ENCODE measurements around the gene ATP5F1E.

ATP5F1E gene

GRCh38 chr20:59064214-59064722 is 32.1 kb upstream of the ATP5F1E start:
- H3K36me3 ChIP-seq (ENCODE audit: control insufficient read depth in 5 of 5, insufficient read depth in 5 of 5, low read length in 5 of 5), result no peaks in the 10 kb centered on the region
- peaks cover 0 to 14% (median 0%) of the 10 kb centered on the region in 5 donors for H3K4me1 ChIP-seq (ENCODE audit: control insufficient read depth in 5 of 5, insufficient read depth in 5 of 5, low read length in 5 of 5)
- no peaks in the 10 kb centered on the region for H3K9me3 ChIP-seq (ENCODE audit: control insufficient read depth in 5 of 5, low read length in 5 of 5)
- H3K9ac ChIP-seq (ENCODE audit: low read length in 5 of 5), result no peak overlapping the region
- H3K4me3 ChIP-seq (ENCODE audit: low read depth in 1 of 5, low read length in 5 of 5), result no peak overlapping the region
- H3K27me3 ChIP-seq (ENCODE audit: control insufficient read depth in 5 of 5, insufficient read depth in 4 of 5, low read length in 5 of 5), result peaks cover 0 to 5% (median 0%) of the 10 kb centered on the region in 5 donors
- no peak overlapping the region for H3K27ac ChIP-seq (ENCODE audit: low read depth, low read length)

DNA sequence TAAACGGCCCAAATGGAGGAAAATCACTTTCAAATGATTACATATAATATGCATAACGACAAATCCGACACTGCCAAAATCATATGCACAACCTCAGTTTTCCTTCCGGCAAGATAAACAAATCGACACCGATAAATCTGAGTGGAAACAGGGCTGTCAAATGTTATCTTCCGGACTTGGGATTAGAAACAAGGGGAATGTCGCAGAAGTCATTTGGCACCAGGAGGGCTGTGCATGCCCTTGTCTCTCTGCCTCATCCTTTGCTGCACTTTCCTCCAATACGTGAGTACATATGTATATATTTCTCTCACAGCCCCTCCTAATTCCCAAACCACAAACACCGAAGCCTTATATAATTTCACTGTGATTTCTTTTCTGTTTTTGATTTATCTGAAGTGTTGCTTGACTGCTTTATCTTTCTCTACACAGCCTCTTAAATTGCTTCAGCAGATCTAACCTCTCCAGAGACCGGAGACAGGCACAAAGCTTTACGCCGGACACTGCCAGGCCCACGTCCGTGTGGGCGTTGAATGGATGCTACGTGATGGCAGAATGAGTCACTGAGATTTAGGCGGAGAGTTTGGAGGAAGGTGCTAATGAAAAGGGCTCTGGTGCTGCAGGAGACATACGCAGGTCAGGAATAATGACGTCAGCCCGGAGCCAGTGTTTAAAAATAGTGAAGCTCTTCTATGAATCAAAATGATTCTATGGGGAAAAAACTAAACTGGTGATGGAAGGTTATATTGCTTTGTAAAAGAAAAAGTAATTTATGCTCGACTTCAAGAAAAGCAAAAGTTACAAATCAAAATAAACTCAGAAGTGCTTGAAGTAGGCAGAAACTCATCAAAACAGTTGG is 31.5 kb upstream of the ATP5F1E start:
- H3K4me1 ChIP-seq (ENCODE audit: control insufficient read depth in 5 of 5, insufficient read depth in 5 of 5, low read length in 5 of 5), result peaks cover 0 to 11% (median 0%) of the 10 kb centered on the region in 5 donors
- H3K27me3 ChIP-seq (ENCODE audit: control insufficient read depth in 5 of 5, insufficient read depth in 4 of 5, low read length in 5 of 5), result peaks cover 0 to 5% (median 0%) of the 10 kb centered on the region in 5 donors
- peak overlapping the region in 1 of 5 donors; percentile 23 for H3K9ac ChIP-seq (ENCODE audit: low read length in 5 of 5)
- peak overlapping the region in 1 of 5 donors; percentile 28 for H3K4me3 ChIP-seq (ENCODE audit: low read depth in 1 of 5, low read length in 5 of 5)
- H3K36me3 ChIP-seq (ENCODE audit: control insufficient read depth in 5 of 5, insufficient read depth in 5 of 5, low read length in 5 of 5), result no peaks in the 10 kb centered on the region
- H3K9me3 ChIP-seq (ENCODE audit: control insufficient read depth in 5 of 5, low read length in 5 of 5), result no peaks in the 10 kb centered on the region
- H3K27ac ChIP-seq (ENCODE audit: low read depth, low read length), result peak overlapping the region; percentile 3

GRCh38 chr20:59062081-59062480 is 29.9 kb upstream of the ATP5F1E start:
- H3K27ac ChIP-seq (ENCODE audit: low read depth, low read length), result no peak overlapping the region
- H3K4me1 ChIP-seq (ENCODE audit: control insufficient read depth in 5 of 5, insufficient read depth in 5 of 5, low read length in 5 of 5), result peaks cover 0 to 7% (median 0%) of the 10 kb centered on the region in 5 donors
- H3K9ac ChIP-seq (ENCODE audit: low read length in 5 of 5), result no peak overlapping the region
- no peaks in the 10 kb centered on the region for H3K9me3 ChIP-seq (ENCODE audit: control insufficient read depth in 5 of 5, low read length in 5 of 5)
- H3K4me3 ChIP-seq (ENCODE audit: low read depth in 1 of 5, low read length in 5 of 5), result no peak overlapping the region
- H3K36me3 ChIP-seq (ENCODE audit: control insufficient read depth in 5 of 5, insufficient read depth in 5 of 5, low read length in 5 of 5), result no peaks in the 10 kb centered on the region
- H3K27me3 ChIP-seq (ENCODE audit: control insufficient read depth in 5 of 5, insufficient read depth in 4 of 5, low read length in 5 of 5), result peaks cover 0 to 5% (median 0%) of the 10 kb centered on the region in 5 donors

DNA sequence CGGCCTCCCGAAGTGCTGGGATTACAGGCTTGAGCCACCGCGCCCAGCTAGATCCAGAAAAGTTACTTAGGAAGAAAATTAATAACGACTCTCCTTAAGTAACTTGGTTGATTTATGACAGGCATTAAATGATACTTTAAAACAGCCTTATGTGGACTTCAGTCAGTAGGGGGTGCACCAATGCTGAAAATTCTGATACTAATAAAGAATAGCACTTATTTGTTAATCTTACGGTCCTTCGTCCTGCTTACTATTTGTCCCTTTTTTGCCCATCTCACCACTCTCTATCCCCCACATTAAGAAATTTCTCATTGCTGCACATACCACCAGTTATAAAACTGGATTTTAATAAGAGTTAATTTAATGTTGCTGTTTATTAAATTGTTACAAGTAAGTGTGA is 23.2 kb upstream of the ATP5F1E start:
- H3K27me3 ChIP-seq (ENCODE audit: control insufficient read depth in 5 of 5, insufficient read depth in 4 of 5, low read length in 5 of 5), result no peaks in the 10 kb centered on the region

GRCh38 chr20:59051666-59052185 is 19.6 kb upstream of the ATP5F1E start:
- Histone ChIP-seq H3K4me1 (ENCODE audit: control insufficient read depth in 5 of 5, insufficient read depth in 5 of 5, low read length in 5 of 5) (peaks cover 0 to 27% (median 15%) of the 10 kb centered on the region in 5 donors), H3K9ac (ENCODE audit: low read length in 5 of 5) (no peak overlapping the region), H3K4me3 (ENCODE audit: low read depth in 1 of 5, low read length in 5 of 5) (no peak overlapping the region), H3K27me3 (ENCODE audit: control insufficient read depth in 5 of 5, insufficient read depth in 4 of 5, low read length in 5 of 5) (no peaks in the 10 kb centered on the region), H3K36me3 (ENCODE audit: control insufficient read depth in 5 of 5, insufficient read depth in 5 of 5, low read length in 5 of 5) (no peaks in the 10 kb centered on the region), H3K9me3 (ENCODE audit: control insufficient read depth in 5 of 5, low read length in 5 of 5) (no peaks in the 10 kb centered on the region), H3K27ac (ENCODE audit: low read depth, low read length) (no peak overlapping the region)

More for the DNA sequence above, 23.2 kb upstream of the ATP5F1E start:
- Histone ChIP-seq H3K4me1 (ENCODE audit: control insufficient read depth in 5 of 5, insufficient read depth in 5 of 5, low read length in 5 of 5) (no peaks in the 10 kb centered on the region), H3K9ac (ENCODE audit: low read length in 5 of 5) (no peak overlapping the region), H3K27ac (ENCODE audit: low read depth, low read length) (no peak overlapping the region), H3K4me3 (ENCODE audit: low read depth in 1 of 5, low read length in 5 of 5) (no peak overlapping the region), H3K36me3 (ENCODE audit: control insufficient read depth in 5 of 5, insufficient read depth in 5 of 5, low read length in 5 of 5) (no peaks in the 10 kb centered on the region), H3K9me3 (ENCODE audit: control insufficient read depth in 5 of 5, low read length in 5 of 5) (no peaks in the 10 kb centered on the region)

GRCh38 chr20:59050437-59050836 is 18.3 kb upstream of the ATP5F1E start:
- H3K4me1 ChIP-seq (ENCODE audit: control insufficient read depth in 5 of 5, insufficient read depth in 5 of 5, low read length in 5 of 5), result peaks cover 0 to 27% (median 15%) of the 10 kb centered on the region in 5 donors
- H3K9ac ChIP-seq (ENCODE audit: low read length in 5 of 5), result no peak overlapping the region

DNA sequence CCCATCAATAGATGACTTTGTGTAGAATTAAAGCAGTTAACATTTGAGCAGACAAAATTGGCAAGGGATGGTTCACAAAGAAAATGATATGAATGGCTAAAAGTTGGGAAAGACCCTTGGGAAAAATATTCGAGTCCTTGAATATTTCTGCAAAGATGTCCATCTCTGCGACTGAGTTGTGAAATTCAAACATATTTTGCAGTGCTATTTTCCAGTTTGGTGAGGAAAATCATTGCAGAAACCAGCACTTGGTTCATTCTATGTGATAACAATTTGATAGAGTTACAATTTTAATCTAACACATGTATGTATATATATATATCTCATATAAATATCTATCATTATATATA is 16.5 kb upstream of the ATP5F1E start:
- Histone ChIP-seq H3K36me3 (ENCODE audit: control insufficient read depth in 5 of 5, insufficient read depth in 5 of 5, low read length in 5 of 5) (no peaks in the 10 kb centered on the region), H3K27ac (ENCODE audit: low read depth, low read length) (peak overlapping the region; percentile 56), H3K4me3 (ENCODE audit: low read depth in 1 of 5, low read length in 5 of 5) (no peak overlapping the region), H3K4me1 (ENCODE audit: control insufficient read depth in 5 of 5, insufficient read depth in 5 of 5, low read length in 5 of 5) (peaks cover 0 to 28% (median 15%) of the 10 kb centered on the region in 5 donors), H3K9ac (ENCODE audit: low read length in 5 of 5) (no peak overlapping the region), H3K9me3 (ENCODE audit: control insufficient read depth in 5 of 5, low read length in 5 of 5) (no peaks in the 10 kb centered on the region), H3K27me3 (ENCODE audit: control insufficient read depth in 5 of 5, insufficient read depth in 4 of 5, low read length in 5 of 5) (no peaks in the 10 kb centered on the region)

More at GRCh38 chr20:59050437-59050836, 18.3 kb upstream of the ATP5F1E start:
- no peaks in the 10 kb centered on the region for H3K9me3 ChIP-seq (ENCODE audit: control insufficient read depth in 5 of 5, low read length in 5 of 5)
- H3K4me3 ChIP-seq (ENCODE audit: low read depth in 1 of 5, low read length in 5 of 5), result no peak overlapping the region
- H3K27ac ChIP-seq (ENCODE audit: low read depth, low read length), result no peak overlapping the region
- H3K36me3 ChIP-seq (ENCODE audit: control insufficient read depth in 5 of 5, insufficient read depth in 5 of 5, low read length in 5 of 5), result no peaks in the 10 kb centered on the region
- no peaks in the 10 kb centered on the region for H3K27me3 ChIP-seq (ENCODE audit: control insufficient read depth in 5 of 5, insufficient read depth in 4 of 5, low read length in 5 of 5)

DNA sequence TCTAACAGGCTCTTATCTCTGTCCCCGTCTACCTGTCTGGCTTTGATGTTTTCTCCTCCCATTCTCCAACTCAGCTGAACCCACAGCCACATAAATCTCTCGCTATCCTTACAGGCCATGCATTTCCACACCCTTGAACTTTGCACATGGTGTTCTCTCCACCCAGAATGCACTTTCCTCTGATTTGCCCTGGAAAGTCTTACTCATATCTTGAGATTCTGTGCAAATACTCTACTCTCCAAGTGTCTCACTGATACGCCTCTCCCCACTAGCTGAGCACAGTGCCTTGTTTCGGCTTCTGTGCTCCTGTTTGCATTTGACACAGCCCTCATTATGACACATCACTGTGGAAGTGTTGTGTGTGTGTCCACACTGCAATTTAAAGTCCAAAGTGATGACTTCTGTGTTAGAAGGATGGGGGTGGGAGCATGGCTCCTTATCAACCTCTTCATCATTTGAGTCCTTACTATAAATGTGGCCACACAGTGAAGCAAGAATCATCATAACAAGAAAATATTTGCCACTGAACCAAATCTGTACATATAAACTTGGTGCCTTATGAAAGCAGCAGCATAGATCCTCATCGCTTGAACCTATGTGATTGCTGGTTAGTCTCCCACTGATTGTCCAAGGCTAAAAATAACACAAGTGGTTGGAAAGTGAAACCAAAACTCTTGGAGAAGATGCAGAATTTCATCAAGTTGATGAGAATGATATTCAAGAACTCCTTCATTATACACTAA is 16.0 kb upstream of the ATP5F1E start:
- Histone ChIP-seq H3K27ac (ENCODE audit: low read depth, low read length) (peak overlapping the region; percentile 56), H3K27me3 (ENCODE audit: control insufficient read depth in 5 of 5, insufficient read depth in 4 of 5, low read length in 5 of 5) (no peaks in the 10 kb centered on the region), H3K9me3 (ENCODE audit: control insufficient read depth in 5 of 5, low read length in 5 of 5) (no peaks in the 10 kb centered on the region), H3K36me3 (ENCODE audit: control insufficient read depth in 5 of 5, insufficient read depth in 5 of 5, low read length in 5 of 5) (no peaks in the 10 kb centered on the region), H3K4me3 (ENCODE audit: low read depth in 1 of 5, low read length in 5 of 5) (peak overlapping the region in 1 of 5 donors; percentile 17), H3K9ac (ENCODE audit: low read length in 5 of 5) (no peak overlapping the region), H3K4me1 (ENCODE audit: control insufficient read depth in 5 of 5, insufficient read depth in 5 of 5, low read length in 5 of 5) (peaks cover 0 to 34% (median 19%) of the 10 kb centered on the region in 5 donors)

GRCh38 chr20:59046862-59047261 is 14.7 kb upstream of the ATP5F1E start:
- H3K36me3 ChIP-seq (ENCODE audit: control insufficient read depth in 5 of 5, insufficient read depth in 5 of 5, low read length in 5 of 5), result no peaks in the 10 kb centered on the region
- H3K4me1 ChIP-seq (ENCODE audit: control insufficient read depth in 5 of 5, insufficient read depth in 5 of 5, low read length in 5 of 5), result peaks cover 0 to 41% (median 26%) of the 10 kb centered on the region in 5 donors
- H3K27ac ChIP-seq (ENCODE audit: low read depth, low read length), result peak overlapping the region; percentile 56
- no peak overlapping the region for H3K4me3 ChIP-seq (ENCODE audit: low read depth in 1 of 5, low read length in 5 of 5)
- H3K9ac ChIP-seq (ENCODE audit: low read length in 5 of 5), result no peak overlapping the region
- H3K9me3 ChIP-seq (ENCODE audit: control insufficient read depth in 5 of 5, low read length in 5 of 5), result no peaks in the 10 kb centered on the region
- H3K27me3 ChIP-seq (ENCODE audit: control insufficient read depth in 5 of 5, insufficient read depth in 4 of 5, low read length in 5 of 5), result no peaks in the 10 kb centered on the region

All from subcutaneous abdominal adipose tissue (tissue), 5 donors.